H1 (cell line): ENCODE data around the gene ENKD1. TPM values are rescaled to one million over a fixed set of nuclear protein-coding genes. Genes with fewer than 3 reads are reported as not detected.

Source experiments
- ASH2L ChIP-seq: fragments of 200-600, 300-600 bp; sonication (generic); IDR thresholded peaks from one replicate; pipeline ENCODE4 v1.7.1; 2017; ENCODE audit warnings: low read length
- BCL11A ChIP-seq, 2 experiments: IDR thresholded peaks; one replicate each; pipeline ENCODE4 v1.6.1; 2011; ENCODE audit warnings: low read depth in 2 of 2, low read length in 2 of 2, mild to moderate bottlenecking in 2 of 2
- CBX5 ChIP-seq: fragments of 300-800, 300-1000 bp; sonication (generic); IDR thresholded peaks from 2 replicates; pipeline ENCODE4 v1.7.1; 2016; ENCODE audit warnings: antibody characterized with exemption, low read length, low read depth
- KDM4A ChIP-seq: IDR thresholded peaks from one replicate; pipeline ENCODE4 v1.7.1; 2012; ENCODE audit warnings: low read depth, mild to moderate bottlenecking, moderate library complexity, low read length, inconsistent platforms; ENCODE audit not compliant: severe bottlenecking
- TBP ChIP-seq: IDR thresholded peaks from 2 replicates; pipeline ENCODE4 v1.6.1; 2011; ENCODE audit warnings: low read depth, low read length, improper control_type of control experiment
- polyA plus RNA-seq, 7 experiments: library from polyadenylated mRNA; depleted of rRNA in 3 of 7; stranded (reverse) in 5 of 7; unstranded in 2 of 7; fragments of >200 nt in 5 of 7; fragments of 200-250 nt in 2 of 7; gene quantifications; 1 replicate in 5 of 7; 2 replicates in 1 of 7; 4 replicates in 1 of 7; pipeline versions ENCODE4 v1.2.1 to v1.2.3, GENCODE V29; 2011 to 2013; ENCODE audit warnings: missing spikeins in 2 of 7, mixed read lengths in 2 of 7
- total RNA-seq: library from RNA; stranded (reverse); fragmentation: NEBNext Ultra II Directional; extraction: Animal tissue kit (Norgen Biotek cat#: 25700); gene quantifications from 2 replicates; pipeline ENCODE4 v1.2.1, GENCODE V29; 2021

The ENKD1 gene
- total and polyA plus RNA-seq, 2 of the 8 experiments (the other 6 are each of a cell fraction or from before 2014, with no cell fraction given), result 12.9 to 16.1 TPM

GRCh38 chr16:67661886-67662652, 4.5 kb downstream of the ENKD1 start (continued):
- TF ChIP-seq CBX5, result no peak
- no peak for TF ChIP-seq KDM4A
- no peak for TF ChIP-seq TBP
- no peak for TF ChIP-seq BCL11A (IDR thresholded peaks at IDR 0.05; ENCODE audit: low read depth in 2 of 2, low read length in 2 of 2)
- TF ChIP-seq ASH2L, result no peak
